Measurements from ENCODE around the gene ALK.

DNA sequence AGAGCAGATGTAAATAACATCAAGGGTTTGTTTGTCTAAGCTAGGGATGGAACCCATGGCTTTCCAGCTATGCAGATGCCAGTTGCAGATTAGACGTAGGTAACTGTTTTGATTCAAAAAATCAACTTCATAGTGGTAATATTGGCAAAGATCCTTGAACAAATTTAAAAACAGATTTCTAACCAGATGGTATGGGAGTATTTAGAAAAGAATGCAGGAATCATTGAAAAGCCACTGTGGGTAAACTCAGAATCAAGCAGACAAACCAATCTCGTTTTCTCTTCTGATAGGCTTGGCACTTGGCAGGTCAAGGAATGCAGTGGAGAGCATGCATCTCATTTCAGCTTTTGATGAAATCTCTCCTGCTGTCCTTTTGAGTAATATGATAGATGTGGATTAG is 428.7 kb downstream of the ALK start:
- TF ChIP-seq, protein P1, sequence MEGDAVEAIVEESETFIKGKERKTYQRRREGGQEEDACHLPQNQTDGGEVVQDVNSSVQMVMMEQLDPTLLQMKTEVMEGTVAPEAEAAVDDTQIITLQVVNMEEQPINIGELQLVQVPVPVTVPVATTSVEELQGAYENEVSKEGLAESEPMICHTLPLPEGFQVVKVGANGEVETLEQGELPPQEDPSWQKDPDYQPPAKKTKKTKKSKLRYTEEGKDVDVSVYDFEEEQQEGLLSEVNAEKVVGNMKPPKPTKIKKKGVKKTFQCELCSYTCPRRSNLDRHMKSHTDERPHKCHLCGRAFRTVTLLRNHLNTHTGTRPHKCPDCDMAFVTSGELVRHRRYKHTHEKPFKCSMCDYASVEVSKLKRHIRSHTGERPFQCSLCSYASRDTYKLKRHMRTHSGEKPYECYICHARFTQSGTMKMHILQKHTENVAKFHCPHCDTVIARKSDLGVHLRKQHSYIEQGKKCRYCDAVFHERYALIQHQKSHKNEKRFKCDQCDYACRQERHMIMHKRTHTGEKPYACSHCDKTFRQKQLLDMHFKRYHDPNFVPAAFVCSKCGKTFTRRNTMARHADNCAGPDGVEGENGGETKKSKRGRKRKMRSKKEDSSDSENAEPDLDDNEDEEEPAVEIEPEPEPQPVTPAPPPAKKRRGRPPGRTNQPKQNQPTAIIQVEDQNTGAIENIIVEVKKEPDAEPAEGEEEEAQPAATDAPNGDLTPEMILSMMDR (IDR thresholded peaks at IDR 0.05) = no peak
- TF ChIP-seq POLR2A (IDR thresholded peaks at IDR 0.05) = no peak

Data from thyroid gland (tissue), 4 donors.